Cerebellar cortex (tissue), 1 donor: Measurements from ENCODE around the gene HS3ST2.
"Not testable (repeated sequence)": the region's sequence is repeated elsewhere in the genome, so short reads cannot be mapped to it uniquely, and the experiment has no call there.

Source experiments
- DNase-seq: peaks from one replicate; pipeline ENCODE4 v3.0.0-alpha.2; 2015; ENCODE audit warnings: low spot score

The HS3ST2 gene

DNA sequence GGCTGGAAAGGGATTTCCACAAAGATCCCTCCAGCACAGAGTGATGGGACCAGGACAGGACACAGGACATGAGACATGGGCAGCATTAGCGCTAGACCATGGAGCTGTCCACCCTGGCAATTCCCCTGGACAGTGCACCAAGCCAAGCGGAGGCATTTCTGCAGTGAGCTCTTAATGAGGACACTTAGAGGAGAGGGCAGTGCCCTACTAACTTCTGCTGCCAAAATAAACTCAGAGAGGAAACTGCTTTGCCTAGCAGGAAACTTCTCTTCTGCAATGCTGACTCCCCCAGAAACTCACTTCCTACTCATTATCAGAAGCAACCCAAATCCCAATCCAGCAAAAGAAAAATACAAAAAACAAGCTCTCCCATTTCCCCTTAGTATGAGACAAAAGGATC is 119.2 kb downstream of the HS3ST2 start:
- DNase-seq: no peak

DNA sequence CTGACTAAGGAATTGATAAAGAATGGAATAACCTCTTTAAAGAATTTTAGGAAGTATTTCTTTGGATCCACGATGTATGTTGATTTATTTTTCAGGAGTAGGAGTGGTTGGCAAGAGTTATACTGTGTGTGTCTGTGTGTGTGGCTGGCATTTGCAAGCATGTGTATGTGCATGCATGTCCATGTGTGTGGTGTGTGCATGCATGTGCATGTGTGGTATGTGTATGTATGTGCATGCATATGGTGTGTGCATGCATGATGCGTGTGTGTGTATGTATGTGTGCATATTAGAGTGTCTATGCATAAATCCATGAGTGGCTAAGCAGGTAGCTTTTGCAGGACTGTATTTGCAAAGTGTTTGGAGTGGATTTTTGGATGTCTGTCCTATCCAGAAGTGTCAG is 120.8 kb downstream of the HS3ST2 start:
- DNase-seq: no peak

DNA sequence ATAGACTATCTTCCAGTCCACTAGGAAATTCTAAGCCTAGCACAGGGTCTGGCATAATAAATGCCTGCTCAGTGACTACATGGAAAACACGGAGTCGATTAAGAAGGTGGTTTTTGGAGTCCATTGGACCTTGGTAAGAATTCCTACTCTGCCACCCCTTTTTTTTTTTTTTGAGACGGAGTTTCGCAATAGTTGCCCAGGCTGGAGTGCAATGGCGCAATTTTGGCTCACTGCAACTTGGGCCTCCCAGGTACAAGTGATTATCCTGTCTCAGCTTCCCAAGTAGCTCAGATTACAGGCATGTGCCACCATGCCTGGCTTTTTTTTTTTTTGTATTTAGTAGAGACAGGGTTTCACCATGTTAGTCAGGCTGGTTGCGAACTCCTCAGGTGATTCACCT is 123.2 kb downstream of the HS3ST2 start:
- no peak for DNase-seq

DNA sequence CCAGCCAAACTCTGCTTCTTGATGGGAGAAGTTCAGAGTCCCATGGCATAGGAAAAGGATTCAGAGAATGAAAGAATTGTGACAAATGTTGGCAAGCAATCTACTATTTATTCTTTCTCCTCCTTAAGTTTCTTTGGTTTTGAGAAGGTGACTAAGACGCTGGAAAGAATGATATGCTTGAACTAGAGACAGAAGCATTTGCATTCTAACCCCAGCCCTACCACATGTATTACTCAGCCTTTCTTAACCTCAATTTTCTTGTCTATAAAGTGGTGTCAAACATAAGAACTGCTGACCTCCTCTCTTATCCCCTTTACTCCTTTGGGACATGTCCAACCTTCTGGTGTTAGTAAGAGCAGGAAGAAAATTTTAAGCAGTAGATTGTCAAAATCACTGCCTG is 124.7 kb downstream of the HS3ST2 start:
- DNase-seq: no peak

DNA sequence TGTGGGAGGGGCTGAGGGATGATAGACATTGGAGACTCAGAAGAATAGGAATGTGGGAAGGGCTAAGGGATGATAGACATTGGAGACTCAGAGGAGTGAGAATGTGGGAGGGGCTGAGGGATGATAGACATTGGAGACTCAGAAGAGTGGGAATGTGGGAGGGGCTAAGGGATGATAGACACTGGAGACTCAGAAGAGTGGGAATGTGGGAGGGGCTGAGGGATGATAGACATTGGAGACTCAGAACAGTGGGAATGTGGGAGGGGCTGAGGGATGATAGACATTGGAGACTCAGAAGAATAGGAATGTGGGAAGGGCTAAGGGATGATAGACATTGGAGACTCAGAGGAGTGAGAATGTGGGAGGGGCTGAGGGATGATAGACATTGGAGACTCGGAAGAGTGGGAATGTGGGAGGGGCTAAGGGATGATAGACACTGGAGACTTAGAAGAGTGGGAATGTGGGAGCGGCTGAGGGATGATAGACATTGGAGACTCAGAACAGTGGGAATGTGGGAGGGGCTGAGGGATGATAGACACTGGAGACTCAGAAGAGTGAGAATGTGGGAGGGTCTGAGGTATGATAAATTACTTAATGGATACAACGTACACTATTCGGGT is 125.9 kb downstream of the HS3ST2 start:
- DNase-seq: not testable (repeated sequence)

DNA sequence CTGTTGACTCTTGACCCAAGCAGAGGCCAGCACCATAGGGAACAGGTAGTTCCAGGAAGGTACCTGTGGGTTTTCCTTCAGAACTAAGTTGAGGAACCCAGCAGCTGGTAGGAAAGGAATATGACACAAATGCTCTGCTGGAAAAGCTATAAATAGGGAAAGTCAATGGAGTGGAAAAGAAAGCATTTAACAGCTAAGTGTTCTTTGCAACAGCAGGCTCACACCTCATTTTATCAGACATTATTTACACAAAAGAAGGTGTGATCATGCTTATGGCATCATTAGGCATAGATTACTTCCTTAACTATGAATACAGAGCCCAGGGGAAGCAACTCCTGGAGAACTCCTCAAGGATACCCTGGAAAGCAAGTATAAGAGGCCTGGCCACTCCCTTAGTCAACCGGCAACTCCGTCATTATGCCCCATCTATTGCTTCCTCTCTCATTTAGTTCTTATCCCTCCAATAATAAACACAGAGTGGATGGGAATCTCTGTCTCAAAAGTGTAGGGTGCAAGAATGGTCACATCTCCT is 128.1 kb downstream of the HS3ST2 start:
- DNase-seq: no peak

DNA sequence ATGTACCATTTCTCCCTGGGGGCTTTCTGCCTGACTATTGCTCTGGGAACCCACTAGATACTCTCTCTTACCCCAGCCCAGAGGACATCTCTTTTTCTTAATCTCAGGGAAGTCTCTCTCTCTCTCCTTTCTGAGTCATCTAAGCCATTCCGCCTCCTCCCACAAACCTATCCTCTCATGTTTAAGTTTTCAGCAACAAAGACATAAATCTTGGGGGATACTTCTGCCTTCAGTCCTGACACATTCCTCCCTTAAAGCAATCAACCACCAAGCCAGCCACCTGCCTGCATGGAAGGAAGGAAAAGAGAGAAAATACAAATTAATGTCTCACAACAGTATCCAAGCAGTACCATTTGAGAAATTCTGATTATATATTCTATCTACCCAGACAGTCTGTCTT is 128.8 kb downstream of the HS3ST2 start:
- no peak for DNase-seq

DNA sequence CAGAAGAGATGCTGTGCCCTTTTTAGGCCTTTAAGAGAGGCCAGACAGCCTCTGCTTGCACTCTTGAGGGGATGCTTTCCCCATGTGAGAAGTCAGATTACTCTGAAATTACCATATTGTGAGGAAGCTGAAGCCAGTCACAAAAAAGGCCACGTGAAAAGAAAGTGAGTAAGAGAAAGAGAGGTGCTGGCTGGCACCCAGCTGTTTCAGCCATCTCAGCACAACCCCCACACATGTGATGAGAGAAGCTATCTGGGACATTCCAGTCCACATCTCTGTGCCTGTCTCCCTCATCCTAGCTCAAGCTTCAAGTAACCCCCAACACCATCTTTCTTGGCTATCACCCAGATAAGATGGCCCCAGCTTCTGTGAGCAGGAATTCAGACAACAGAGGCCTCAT is 131.4 kb downstream of the HS3ST2 start:
- no peak for DNase-seq

DNA sequence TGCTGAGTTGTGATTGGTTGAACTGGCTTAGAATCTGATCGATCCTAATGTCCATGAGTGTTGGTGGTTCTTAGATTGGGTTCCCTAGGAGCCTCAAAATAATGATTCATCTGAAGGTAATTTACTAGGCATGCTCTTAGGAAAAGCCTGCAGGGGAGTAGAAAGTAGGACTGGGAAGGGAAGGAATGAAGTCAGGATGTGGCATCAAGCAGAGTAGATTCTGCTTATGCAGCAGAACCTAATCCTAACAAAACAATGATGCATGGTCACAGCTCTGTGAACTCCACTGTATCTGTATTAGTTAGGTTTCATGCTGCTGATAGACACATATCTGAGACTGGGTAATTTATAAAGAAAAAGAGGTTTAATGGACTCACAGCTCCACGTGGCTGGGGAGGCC is 132.5 kb downstream of the HS3ST2 start:
- DNase-seq: no peak

DNA sequence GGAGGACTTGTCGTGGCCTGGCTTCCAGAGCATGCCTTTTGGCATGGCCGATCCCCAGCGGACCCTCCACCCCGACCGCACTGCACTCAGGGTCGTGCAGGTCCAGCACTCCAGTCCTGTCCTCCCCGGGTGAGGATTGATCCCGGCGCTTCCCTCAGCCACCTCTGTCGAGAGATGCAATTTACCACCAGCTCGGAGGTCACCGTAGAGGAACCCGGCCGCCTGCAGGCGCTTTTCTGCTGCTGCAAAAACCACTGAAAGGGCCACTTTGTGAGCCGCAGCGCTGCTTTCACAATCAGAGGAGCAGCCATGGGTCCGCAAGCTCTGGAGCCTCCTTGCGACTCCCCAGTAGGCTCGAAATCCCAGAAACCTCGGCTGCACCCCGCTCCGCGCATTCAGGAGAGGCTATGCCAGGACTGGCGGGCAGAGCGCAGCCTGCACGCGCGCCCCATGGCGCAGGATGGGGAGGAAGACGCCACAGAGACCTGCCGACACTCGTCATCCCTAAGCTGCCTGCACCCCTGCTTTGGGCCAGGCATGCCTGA is 134.2 kb downstream of the HS3ST2 start:
- DNase-seq: no peak

DNA sequence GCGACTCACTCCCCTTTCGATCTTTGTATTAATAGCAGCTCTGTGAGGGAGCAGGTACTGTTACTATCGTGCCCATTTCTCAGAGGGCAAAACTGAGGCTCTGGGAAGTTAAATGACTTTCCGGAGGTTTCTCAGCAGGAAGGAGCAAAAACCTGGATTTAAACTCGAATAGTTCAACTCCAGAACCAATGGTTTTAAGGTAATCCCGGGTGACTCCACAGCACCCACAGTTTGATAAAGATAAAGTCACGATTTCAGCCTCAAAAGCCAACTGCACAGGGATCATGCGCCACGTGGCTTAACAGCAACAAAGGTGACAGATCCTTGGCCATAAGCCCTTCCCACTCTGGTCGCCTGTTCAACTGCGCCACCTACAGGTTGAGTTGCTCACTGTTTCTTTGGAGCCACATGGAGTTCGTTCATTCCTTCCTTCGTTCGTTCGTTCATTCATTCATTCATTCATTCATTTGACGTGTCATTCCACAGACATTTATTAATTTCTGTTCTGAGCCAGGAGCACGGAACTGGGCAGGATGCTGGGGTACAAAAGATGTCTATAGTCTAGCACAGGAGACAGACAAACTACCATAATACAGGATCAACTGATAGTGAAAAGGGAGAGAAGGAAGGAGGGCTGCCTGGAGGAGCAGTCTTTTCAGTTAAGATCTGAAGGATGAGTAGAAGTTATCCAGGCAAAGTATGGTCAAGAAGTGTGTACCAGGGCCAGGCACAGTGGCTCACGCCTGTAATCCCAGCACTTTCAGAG is 134.8 kb downstream of the HS3ST2 start:
- DNase-seq: peak; percentile 73

DNA sequence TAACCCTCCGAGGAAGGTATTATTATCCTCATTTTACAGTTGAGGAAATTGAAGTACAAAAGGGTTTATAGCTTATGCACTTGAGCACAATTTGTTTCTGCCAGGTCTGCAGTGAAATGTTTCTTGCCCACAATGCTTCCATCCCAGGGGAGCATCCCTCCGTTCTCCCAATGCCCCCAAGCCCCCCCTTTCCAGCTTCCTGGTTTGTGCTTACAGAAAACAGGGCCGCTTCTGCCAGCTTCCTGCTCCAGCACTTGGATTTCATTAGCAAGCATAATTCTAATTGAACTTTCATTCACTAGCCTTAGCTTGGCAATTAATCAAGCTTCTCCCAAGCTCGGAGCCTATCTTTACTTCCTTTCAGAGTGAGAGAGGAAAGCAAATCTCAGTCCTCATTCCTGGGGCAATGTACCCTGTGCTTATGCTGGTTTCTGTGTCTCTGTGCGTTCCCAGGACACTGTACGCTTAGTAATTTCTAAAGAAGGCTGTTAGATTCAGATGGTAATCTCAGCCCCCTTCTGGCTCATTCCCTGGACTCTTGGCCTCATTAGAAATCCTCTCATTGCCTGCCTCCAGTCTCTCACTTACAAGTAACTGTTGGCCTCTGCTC is 141.6 kb downstream of the HS3ST2 start:
- DNase-seq: no peak

DNA sequence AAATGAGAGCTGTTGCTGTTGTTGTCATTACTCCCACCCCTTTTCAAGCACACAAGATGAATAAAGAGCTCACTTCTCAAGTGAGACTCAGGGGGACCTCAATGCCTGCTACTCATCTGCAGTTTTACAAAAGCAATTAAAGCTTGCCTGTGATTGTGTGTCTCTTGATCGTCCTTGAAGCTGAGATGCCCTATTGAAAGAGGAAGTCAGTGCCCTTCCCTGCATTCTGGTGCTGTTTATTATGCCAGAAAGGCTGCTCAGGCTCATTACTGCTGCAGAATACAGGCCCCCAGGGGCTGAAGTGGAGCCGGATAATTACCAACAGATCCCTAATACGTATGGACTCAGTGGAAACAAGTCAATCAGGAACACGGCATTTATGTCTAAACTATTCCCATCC is 147.2 kb downstream of the HS3ST2 start:
- DNase-seq: no peak

DNA sequence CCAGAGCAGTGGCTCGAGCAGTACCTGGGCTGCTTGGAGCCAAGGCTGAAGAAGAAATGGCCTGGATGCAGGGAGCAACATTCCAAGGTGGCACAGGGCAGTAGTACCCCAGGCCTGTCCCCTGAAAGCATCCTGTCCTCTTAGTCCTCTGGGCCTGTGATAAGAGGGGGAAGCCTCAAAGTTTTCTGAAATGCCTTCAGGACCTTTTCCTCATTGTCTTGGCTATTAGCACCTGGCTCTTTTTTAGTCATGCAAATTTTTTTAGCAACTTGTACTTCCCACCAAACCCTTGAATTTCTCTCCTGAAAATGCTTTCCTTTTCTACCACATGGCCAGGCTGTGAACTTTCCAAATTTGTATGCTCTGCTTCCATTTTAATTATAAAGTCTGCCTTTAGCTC is 148.9 kb downstream of the HS3ST2 start:
- no peak for DNase-seq
